Thoracic aorta (tissue), 2 donors: ENCODE data around the gene BLTP3B. TPM values are rescaled to one million over a fixed set of nuclear protein-coding genes. Genes with fewer than 3 reads are reported as not detected.
A peak's percentile ranks its signal among the peaks of the same experiment; 100 is the strongest.
"Not testable (repeated sequence)": the region's sequence is repeated elsewhere in the genome, so short reads cannot be mapped to it uniquely, and the experiment has no call there.

Experiments used
- ATAC-seq: fragments of 150-250 bp; one replicate; pipeline ENCODE4 v1.8.0; 2017; ENCODE audit warnings: low read depth; ENCODE audit not compliant: insufficient number of reproducible peaks, low FRiP score
- DNase-seq: peaks from one replicate; pipeline ENCODE4 v3.0.0-alpha.2; 2020; ENCODE audit warnings: low spot score
- H3K27ac ChIP-seq, 2 donors: fragments of 200-600 bp; sonication (generic); 1 replicate in 1 of 2; 2 replicates in 1 of 2; pipeline ENCODE4 v1.5.1; 2016; ENCODE audit warnings: mild to moderate bottlenecking in 2 of 2, moderate library complexity in 2 of 2
- H3K27me3 ChIP-seq: fragments of 200-600 bp; sonication (generic); replicated peaks from 2 replicates; pipeline ENCODE4 v1.6.0; 2016; ENCODE audit warnings: mild to moderate bottlenecking; ENCODE audit not compliant: insufficient read depth
- H3K36me3 ChIP-seq: fragments of 200-600 bp; sonication (generic); one replicate; pipeline ENCODE4 v1.5.1; 2016
- H3K4me1 ChIP-seq, 2 donors: fragments of 200-600 bp; sonication (generic); 1 replicate in 1 of 2; 2 replicates in 1 of 2; pipeline versions ENCODE4 v1.5.1 to v1.6.0; 2016; ENCODE audit warnings: low read depth in 2 of 2, mild to moderate bottlenecking in 1 of 2; ENCODE audit not compliant: control insufficient read depth in 1 of 2
- H3K4me3 ChIP-seq: fragments of 200-600 bp; sonication (generic); 2 replicates; pipeline ENCODE4 v1.5.1; 2016; ENCODE audit warnings: mild to moderate bottlenecking
- H3K9me3 ChIP-seq: fragments of 200-600 bp; sonication (generic); 2 replicates; pipeline ENCODE4 v1.5.1; 2016
- CTCF ChIP-seq: fragments of 200-600 bp; sonication (generic); IDR thresholded peaks from one replicate; pipeline ENCODE4 v1.5.1; 2019; ENCODE audit warnings: antibody characterized with exemption
- total RNA-seq, 2 donors: library from RNA; depleted of rRNA; stranded (reverse); fragments of >200 nt; gene quantifications; one replicate each; pipeline versions ENCODE4 v1.1.0 to v1.2.3, GENCODE V29; 2016

Gene BLTP3B, protein sequence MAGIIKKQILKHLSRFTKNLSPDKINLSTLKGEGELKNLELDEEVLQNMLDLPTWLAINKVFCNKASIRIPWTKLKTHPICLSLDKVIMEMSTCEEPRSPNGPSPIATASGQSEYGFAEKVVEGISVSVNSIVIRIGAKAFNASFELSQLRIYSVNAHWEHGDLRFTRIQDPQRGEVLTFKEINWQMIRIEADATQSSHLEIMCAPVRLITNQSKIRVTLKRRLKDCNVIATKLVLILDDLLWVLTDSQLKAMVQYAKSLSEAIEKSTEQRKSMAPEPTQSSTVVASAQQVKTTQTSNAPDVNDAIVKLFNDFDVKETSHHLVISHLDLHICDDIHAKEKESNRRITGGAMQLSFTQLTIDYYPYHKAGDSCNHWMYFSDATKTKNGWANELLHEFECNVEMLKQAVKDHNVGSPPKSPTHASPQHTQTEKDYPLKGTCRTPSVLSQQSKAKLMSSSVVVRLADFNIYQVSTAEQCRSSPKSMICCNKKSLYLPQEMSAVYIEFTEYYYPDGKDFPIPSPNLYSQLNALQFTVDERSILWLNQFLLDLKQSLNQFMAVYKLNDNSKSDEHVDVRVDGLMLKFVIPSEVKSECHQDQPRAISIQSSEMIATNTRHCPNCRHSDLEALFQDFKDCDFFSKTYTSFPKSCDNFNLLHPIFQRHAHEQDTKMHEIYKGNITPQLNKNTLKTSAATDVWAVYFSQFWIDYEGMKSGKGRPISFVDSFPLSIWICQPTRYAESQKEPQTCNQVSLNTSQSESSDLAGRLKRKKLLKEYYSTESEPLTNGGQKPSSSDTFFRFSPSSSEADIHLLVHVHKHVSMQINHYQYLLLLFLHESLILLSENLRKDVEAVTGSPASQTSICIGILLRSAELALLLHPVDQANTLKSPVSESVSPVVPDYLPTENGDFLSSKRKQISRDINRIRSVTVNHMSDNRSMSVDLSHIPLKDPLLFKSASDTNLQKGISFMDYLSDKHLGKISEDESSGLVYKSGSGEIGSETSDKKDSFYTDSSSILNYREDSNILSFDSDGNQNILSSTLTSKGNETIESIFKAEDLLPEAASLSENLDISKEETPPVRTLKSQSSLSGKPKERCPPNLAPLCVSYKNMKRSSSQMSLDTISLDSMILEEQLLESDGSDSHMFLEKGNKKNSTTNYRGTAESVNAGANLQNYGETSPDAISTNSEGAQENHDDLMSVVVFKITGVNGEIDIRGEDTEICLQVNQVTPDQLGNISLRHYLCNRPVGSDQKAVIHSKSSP (N-terminal part only)
- 10 to 100 TPM; 42.9 to 62.5 TPM for total RNA-seq

- DNase-seq (peak; percentile 78), ATAC-seq (peak; percentile 94)
- peaks cover 27 to 35% of the 10 kb centered on the region in 2 donors for H3K4me1 ChIP-seq
- no peaks in the 10 kb centered on the region for H3K27me3 ChIP-seq
- H3K4me3 ChIP-seq, result peak within 1 kb of the TSS; percentile 99
- TF ChIP-seq CTCF, result no peak
- H3K27ac ChIP-seq, result peak within 1 kb of the TSS; percentile 99
- H3K36me3 ChIP-seq, result no peaks in the 10 kb centered on the region
- H3K9me3 ChIP-seq, result no peaks in the 10 kb centered on the region
These were observed at the start of gene BLTP3B for GRCh38 chr12:100142851-100143559. Gene BLTP3B (minus strand): TSS chr12:100142874. CDS start chr12:100142635, 239 bp downstream.

- H3K27ac ChIP-seq, result no peak overlapping the region
- DNase-seq (no peak), ATAC-seq (no peak)
- peaks cover 4 to 18% of the 10 kb centered on the region in 2 donors for H3K4me1 ChIP-seq
- H3K36me3 ChIP-seq, result no peaks in the 10 kb centered on the region
- no peaks in the 10 kb centered on the region for H3K9me3 ChIP-seq
- TF ChIP-seq CTCF, result no peak
- no peak overlapping the region for H3K4me3 ChIP-seq
- H3K27me3 ChIP-seq, result no peaks in the 10 kb centered on the region
These were observed 47.1 kb upstream of the BLTP3B start for GRCh38 chr12:100189636-100190394.

- not testable (repeated sequence) for ATAC-seq, H3K9me3 ChIP-seq, H3K36me3 ChIP-seq, H3K4me3 ChIP-seq, H3K27ac ChIP-seq, DNase-seq, H3K27me3 ChIP-seq
- peaks cover 6 to 23% of the 10 kb centered on the region in 2 donors for H3K4me1 ChIP-seq
These were observed 46.4 kb upstream of the BLTP3B start for GRCh38 chr12:100188888-100189635.

DNA sequence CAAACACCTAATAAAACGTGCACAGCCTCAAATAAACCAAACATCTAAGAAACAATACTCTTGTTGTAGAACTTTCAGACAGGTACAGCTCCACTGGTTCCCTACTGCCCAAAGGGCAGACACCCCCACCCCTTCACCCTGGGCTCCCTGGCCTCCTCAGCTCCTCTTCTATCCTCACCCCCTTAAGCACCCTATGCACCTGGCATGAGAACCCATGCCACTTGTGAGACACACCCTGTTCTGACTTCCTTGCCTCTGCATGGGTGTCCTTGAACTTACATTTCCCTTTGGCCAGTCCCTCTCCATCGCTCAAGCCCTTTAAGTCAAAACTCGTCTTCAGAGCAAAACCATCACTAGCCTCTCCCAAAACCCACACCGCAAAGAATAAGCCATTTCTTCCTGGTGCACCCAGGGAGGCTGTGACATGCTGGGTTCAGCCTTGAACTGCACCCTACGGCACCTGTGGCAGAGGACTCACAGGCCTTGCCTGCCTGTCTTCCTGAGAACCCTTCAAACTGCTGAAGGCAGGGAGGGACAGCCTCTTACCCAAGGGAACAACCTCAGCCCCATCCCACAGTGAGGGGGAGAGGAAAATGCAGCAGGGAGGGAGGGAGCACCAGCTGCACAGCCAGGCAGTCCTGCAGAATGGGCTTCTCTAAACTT, 45.3 kb upstream of the BLTP3B start:
- TF ChIP-seq CTCF, result no peak
- no peak for DNase-seq

More for the DNA sequence above, 45.3 kb upstream of the BLTP3B start:
- H3K9me3 ChIP-seq, result no peaks in the 10 kb centered on the region
- H3K36me3 ChIP-seq, result no peaks in the 10 kb centered on the region
- no peak overlapping the region for H3K4me3 ChIP-seq
- H3K27me3 ChIP-seq, result no peaks in the 10 kb centered on the region
- no peak overlapping the region for H3K27ac ChIP-seq
- H3K4me1 ChIP-seq, result peaks cover 6 to 23% of the 10 kb centered on the region in 2 donors
- no peak for ATAC-seq
